WTC11 (cell line): ENCODE results near the gene HMX2. TPM values are rescaled to one million over a fixed set of nuclear protein-coding genes. Genes with fewer than 3 reads are reported as not detected.
A peak's percentile ranks its signal among the peaks of the same experiment; 100 is the strongest.

Experiments
- ATF1 ChIP-seq: sonication (generic); formaldehyde crosslinking; IDR thresholded peaks from 2 replicates; pipeline ENCODE4 v1.8.1; 2023; ENCODE audit warnings: mild to moderate bottlenecking, moderate library complexity, missing genetic modification reagents
- CREM ChIP-seq: sonication (generic); formaldehyde crosslinking; IDR thresholded peaks from 2 replicates; pipeline ENCODE4 v1.8.1; 2022; ENCODE audit warnings: mild to moderate bottlenecking, missing genetic modification reagents, moderate library complexity
- FOXK1 ChIP-seq: sonication (generic); formaldehyde crosslinking; IDR thresholded peaks from 2 replicates; pipeline ENCODE4 v1.8.0; 2022; ENCODE audit warnings: mild to moderate bottlenecking, moderate library complexity, missing genetic modification reagents
- FOXP1 ChIP-seq: sonication (generic); formaldehyde crosslinking; IDR thresholded peaks from 2 replicates; pipeline ENCODE4 v1.8.0; 2022; ENCODE audit warnings: missing genetic modification reagents, mild to moderate bottlenecking, moderate library complexity, borderline replicate concordance
- IRF2 ChIP-seq: sonication (generic); formaldehyde crosslinking; IDR thresholded peaks from 2 replicates; pipeline ENCODE4 v1.8.0; 2022; ENCODE audit warnings: low read depth, missing genetic modification reagents, borderline replicate concordance
- NFE2L1 ChIP-seq: sonication (generic); formaldehyde crosslinking; IDR thresholded peaks from 2 replicates; pipeline ENCODE4 v1.8.1; 2023; ENCODE audit warnings: missing genetic modification reagents
- OVOL2 ChIP-seq: fragments of 250-450 bp; sonication (Bioruptor Pico); IDR thresholded peaks from 2 replicates; pipeline ENCODE4 v1.9.0; 2021; ENCODE audit warnings: mild to moderate bottlenecking, borderline replicate concordance
- PRRX2 ChIP-seq: fragments of 250-450 bp; sonication (Bioruptor Pico); IDR thresholded peaks from 2 replicates; pipeline ENCODE4 v1.8.0; 2021; ENCODE audit warnings: mild to moderate bottlenecking
- RELA ChIP-seq: sonication (generic); formaldehyde crosslinking; IDR thresholded peaks from 2 replicates; pipeline ENCODE4 v1.8.1; 2022; ENCODE audit warnings: missing genetic modification reagents, mild to moderate bottlenecking, borderline replicate concordance
- RORB ChIP-seq: fragments of 250-450 bp; sonication (Bioruptor Pico); IDR thresholded peaks from 2 replicates; pipeline ENCODE4 v1.9.0; 2021; ENCODE audit warnings: mild to moderate bottlenecking
- SMAD4 ChIP-seq: sonication (generic); formaldehyde crosslinking; IDR thresholded peaks from 2 replicates; pipeline ENCODE4 v1.8.0; 2022; ENCODE audit warnings: mild to moderate bottlenecking, missing genetic modification reagents
- TCF7 ChIP-seq: sonication (generic); formaldehyde crosslinking; IDR thresholded peaks from 2 replicates; pipeline ENCODE4 v1.8.0; 2022; ENCODE audit warnings: mild to moderate bottlenecking, low read depth, missing genetic modification reagents, moderate library complexity
- ZNF138 ChIP-seq: sonication (generic); formaldehyde crosslinking; conservative IDR thresholded peaks from 2 replicates; pipeline ENCODE4 v1.8.1; 2022; ENCODE audit warnings: mild to moderate bottlenecking, moderate library complexity, missing genetic modification reagents
- ZNF317 ChIP-seq: sonication (generic); formaldehyde crosslinking; IDR thresholded peaks from 2 replicates; pipeline ENCODE4 v1.8.1; 2023; ENCODE audit warnings: low read depth, mild to moderate bottlenecking, moderate library complexity, missing genetic modification reagents, borderline replicate concordance
- ZNF423 ChIP-seq: fragments of 250-450 bp; sonication (Bioruptor Pico); IDR thresholded peaks from 2 replicates; pipeline ENCODE4 v2.1.2; 2022; ENCODE audit warnings: mild to moderate bottlenecking, moderate library complexity
- total RNA-seq: library from RNA; stranded (reverse); gene quantifications from 3 replicates; pipeline ENCODE4 v1.2.3, GENCODE V29; 2021
- TF ChIP-seq, protein P1 (sequence below): sonication (generic); formaldehyde crosslinking; IDR thresholded peaks from 2 replicates; pipeline ENCODE4 v1.8.1; 2023; ENCODE audit warnings: mild to moderate bottlenecking, missing genetic modification reagents, moderate library complexity
- TF ChIP-seq, protein P2 (sequence below): fragments of 250-450 bp; sonication (Bioruptor Pico); IDR thresholded peaks from 2 replicates; pipeline ENCODE4 v1.9.0; 2021; ENCODE audit warnings: mild to moderate bottlenecking
- TF ChIP-seq, protein P3 (sequence below): sonication (generic); formaldehyde crosslinking; IDR thresholded peaks from 2 replicates; pipeline ENCODE4 v1.8.0; 2022; ENCODE audit warnings: mild to moderate bottlenecking, missing genetic modification reagents
- TF ChIP-seq, protein P4 (sequence below): fragments of 250-450 bp; sonication (Bioruptor Pico); IDR thresholded peaks from 2 replicates; pipeline ENCODE4 v2.1.2; 2022; ENCODE audit warnings: mild to moderate bottlenecking, moderate library complexity
- TF ChIP-seq, protein P5 (sequence below): sonication (generic); formaldehyde crosslinking; IDR thresholded peaks from 2 replicates; pipeline ENCODE4 v1.8.1; 2022; ENCODE audit warnings: mild to moderate bottlenecking, moderate library complexity, missing genetic modification reagents
- TF ChIP-seq, protein P6 (sequence below): sonication (generic); formaldehyde crosslinking; IDR thresholded peaks from 2 replicates; pipeline ENCODE4 v1.8.0; 2022; ENCODE audit warnings: mild to moderate bottlenecking, missing genetic modification reagents
- TF ChIP-seq, protein P7 (sequence below): fragments of 250-450 bp; sonication (Bioruptor Pico); IDR thresholded peaks from 2 replicates; pipeline ENCODE4 v1.9.0; 2021; ENCODE audit warnings: mild to moderate bottlenecking
- TF ChIP-seq, protein P8 (sequence below): sonication (generic); formaldehyde crosslinking; conservative IDR thresholded peaks from 2 replicates; pipeline ENCODE4 v1.8.1; 2023; ENCODE audit warnings: mild to moderate bottlenecking, low read depth, missing genetic modification reagents, moderate library complexity
- TF ChIP-seq, protein P9 (sequence below): fragments of 200-600 bp; IDR thresholded peaks from 2 replicates; pipeline ENCODE4 v1.8.0; 2022; ENCODE audit warnings: antibody characterized with exemption

HMX2 gene
- total RNA-seq, 1 experiment from 2014 or later, result 0.59 TPM

DNA sequence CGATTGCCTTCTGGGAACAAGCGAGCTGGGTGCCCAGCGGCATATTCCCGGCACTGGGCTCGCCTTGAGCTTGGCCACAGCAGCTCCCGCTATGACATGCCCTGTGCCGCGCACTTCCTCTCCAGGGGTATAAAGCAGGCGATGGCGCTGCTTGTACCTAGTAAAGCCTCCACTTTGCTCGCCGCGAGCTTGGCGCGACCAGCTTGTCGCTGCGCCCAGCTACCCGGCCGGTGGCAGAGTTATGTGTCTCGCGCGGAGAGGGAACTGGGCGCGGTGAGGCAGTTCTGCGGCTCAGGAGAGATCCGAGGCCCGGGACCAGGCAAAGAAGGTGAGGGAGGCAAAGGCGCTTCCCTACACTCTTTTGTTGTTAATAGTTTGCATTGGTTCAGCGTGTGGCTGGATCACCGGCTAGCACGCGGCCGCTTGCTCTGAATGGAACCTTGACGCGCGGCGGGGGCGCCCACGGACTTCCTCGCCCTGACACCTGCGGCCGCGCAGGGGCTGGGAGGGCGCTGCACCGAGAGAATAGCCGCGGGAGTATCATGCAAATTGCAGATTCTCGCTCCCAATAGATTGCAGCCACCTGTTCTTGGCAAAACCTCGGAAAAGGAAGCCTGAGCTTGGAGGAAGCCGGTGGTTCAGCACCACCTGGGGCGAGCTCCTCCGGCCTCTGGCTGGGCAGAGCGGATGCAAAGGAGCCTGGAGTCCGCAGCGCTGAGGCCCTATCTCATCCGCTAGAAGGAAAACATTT, 3.2 kb downstream of the HMX2 start (continued):
- TF ChIP-seq, protein P1, sequence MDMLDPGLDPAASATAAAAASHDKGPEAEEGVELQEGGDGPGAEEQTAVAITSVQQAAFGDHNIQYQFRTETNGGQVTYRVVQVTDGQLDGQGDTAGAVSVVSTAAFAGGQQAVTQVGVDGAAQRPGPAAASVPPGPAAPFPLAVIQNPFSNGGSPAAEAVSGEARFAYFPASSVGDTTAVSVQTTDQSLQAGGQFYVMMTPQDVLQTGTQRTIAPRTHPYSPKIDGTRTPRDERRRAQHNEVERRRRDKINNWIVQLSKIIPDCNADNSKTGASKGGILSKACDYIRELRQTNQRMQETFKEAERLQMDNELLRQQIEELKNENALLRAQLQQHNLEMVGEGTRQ (CRISPR knock-in tag), result 0 out of 2 replicates have a peak, but pooled peaks have one; percentile 4
- TF ChIP-seq, protein P2, sequence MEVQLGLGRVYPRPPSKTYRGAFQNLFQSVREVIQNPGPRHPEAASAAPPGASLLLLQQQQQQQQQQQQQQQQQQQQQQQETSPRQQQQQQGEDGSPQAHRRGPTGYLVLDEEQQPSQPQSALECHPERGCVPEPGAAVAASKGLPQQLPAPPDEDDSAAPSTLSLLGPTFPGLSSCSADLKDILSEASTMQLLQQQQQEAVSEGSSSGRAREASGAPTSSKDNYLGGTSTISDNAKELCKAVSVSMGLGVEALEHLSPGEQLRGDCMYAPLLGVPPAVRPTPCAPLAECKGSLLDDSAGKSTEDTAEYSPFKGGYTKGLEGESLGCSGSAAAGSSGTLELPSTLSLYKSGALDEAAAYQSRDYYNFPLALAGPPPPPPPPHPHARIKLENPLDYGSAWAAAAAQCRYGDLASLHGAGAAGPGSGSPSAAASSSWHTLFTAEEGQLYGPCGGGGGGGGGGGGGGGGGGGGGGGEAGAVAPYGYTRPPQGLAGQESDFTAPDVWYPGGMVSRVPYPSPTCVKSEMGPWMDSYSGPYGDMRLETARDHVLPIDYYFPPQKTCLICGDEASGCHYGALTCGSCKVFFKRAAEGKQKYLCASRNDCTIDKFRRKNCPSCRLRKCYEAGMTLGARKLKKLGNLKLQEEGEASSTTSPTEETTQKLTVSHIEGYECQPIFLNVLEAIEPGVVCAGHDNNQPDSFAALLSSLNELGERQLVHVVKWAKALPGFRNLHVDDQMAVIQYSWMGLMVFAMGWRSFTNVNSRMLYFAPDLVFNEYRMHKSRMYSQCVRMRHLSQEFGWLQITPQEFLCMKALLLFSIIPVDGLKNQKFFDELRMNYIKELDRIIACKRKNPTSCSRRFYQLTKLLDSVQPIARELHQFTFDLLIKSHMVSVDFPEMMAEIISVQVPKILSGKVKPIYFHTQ (CRISPR knock-in tag), result no peak
- TF ChIP-seq OVOL2 (CRISPR knock-in tag) (no peak), IRF2 (CRISPR knock-in tag) (no peak), PRRX2 (no peak), SMAD4 (CRISPR knock-in tag) (no peak; the same call in 1 of the 2 replicates), ATF1 (CRISPR knock-in tag) (no peak), RORB (no peak), TCF7 (no peak), ZNF423 (CRISPR knock-in tag) (peak; percentile 90), ZNF317 (peak; percentile 59; the same call in 1 of the 2 replicates), NFE2L1 (CRISPR knock-in tag) (0 out of 2 replicates have a peak, but pooled peaks have one; percentile 47), CREM (CRISPR knock-in tag) (peak; percentile 82), RELA (CRISPR knock-in tag) (no peak), FOXK1 (CRISPR knock-in tag) (peak; percentile 72; the same call in 1 of the 2 replicates), ZNF138 (CRISPR knock-in tag) (no peak; the same call in 1 of the 2 replicates), FOXP1 (CRISPR knock-in tag) (peak; percentile 81)
- TF ChIP-seq, protein P3, sequence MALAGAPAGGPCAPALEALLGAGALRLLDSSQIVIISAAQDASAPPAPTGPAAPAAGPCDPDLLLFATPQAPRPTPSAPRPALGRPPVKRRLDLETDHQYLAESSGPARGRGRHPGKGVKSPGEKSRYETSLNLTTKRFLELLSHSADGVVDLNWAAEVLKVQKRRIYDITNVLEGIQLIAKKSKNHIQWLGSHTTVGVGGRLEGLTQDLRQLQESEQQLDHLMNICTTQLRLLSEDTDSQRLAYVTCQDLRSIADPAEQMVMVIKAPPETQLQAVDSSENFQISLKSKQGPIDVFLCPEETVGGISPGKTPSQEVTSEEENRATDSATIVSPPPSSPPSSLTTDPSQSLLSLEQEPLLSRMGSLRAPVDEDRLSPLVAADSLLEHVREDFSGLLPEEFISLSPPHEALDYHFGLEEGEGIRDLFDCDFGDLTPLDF (CRISPR knock-in tag), result no peak
- TF ChIP-seq, protein P4, sequence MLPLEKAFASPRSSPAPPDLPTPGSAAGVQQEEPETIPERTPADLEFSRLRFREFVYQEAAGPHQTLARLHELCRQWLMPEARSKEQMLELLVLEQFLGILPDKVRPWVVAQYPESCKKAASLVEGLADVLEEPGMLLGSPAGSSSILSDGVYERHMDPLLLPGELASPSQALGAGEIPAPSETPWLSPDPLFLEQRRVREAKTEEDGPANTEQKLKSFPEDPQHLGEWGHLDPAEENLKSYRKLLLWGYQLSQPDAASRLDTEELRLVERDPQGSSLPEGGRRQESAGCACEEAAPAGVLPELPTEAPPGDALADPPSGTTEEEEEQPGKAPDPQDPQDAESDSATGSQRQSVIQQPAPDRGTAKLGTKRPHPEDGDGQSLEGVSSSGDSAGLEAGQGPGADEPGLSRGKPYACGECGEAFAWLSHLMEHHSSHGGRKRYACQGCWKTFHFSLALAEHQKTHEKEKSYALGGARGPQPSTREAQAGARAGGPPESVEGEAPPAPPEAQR (CRISPR knock-in tag), result no peak
- TF ChIP-seq, protein P5, sequence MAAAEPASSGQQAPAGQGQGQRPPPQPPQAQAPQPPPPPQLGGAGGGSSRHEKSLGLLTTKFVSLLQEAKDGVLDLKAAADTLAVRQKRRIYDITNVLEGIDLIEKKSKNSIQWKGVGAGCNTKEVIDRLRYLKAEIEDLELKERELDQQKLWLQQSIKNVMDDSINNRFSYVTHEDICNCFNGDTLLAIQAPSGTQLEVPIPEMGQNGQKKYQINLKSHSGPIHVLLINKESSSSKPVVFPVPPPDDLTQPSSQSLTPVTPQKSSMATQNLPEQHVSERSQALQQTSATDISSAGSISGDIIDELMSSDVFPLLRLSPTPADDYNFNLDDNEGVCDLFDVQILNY (CRISPR knock-in tag), result peak; percentile 73; the same call in 1 of the 2 replicates
- TF ChIP-seq, protein P6, sequence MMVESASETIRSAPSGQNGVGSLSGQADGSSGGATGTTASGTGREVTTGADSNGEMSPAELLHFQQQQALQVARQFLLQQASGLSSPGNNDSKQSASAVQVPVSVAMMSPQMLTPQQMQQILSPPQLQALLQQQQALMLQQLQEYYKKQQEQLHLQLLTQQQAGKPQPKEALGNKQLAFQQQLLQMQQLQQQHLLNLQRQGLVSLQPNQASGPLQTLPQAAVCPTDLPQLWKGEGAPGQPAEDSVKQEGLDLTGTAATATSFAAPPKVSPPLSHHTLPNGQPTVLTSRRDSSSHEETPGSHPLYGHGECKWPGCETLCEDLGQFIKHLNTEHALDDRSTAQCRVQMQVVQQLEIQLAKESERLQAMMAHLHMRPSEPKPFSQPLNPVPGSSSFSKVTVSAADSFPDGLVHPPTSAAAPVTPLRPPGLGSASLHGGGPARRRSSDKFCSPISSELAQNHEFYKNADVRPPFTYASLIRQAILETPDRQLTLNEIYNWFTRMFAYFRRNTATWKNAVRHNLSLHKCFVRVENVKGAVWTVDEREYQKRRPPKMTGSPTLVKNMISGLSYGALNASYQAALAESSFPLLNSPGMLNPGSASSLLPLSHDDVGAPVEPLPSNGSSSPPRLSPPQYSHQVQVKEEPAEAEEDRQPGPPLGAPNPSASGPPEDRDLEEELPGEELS (CRISPR knock-in tag), result peak; percentile 35; the same call in 1 of the 2 replicates
- TF ChIP-seq, protein P7, sequence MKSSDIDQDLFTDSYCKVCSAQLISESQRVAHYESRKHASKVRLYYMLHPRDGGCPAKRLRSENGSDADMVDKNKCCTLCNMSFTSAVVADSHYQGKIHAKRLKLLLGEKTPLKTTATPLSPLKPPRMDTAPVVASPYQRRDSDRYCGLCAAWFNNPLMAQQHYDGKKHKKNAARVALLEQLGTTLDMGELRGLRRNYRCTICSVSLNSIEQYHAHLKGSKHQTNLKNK (CRISPR knock-in tag), result no peak
- TF ChIP-seq, protein P8, sequence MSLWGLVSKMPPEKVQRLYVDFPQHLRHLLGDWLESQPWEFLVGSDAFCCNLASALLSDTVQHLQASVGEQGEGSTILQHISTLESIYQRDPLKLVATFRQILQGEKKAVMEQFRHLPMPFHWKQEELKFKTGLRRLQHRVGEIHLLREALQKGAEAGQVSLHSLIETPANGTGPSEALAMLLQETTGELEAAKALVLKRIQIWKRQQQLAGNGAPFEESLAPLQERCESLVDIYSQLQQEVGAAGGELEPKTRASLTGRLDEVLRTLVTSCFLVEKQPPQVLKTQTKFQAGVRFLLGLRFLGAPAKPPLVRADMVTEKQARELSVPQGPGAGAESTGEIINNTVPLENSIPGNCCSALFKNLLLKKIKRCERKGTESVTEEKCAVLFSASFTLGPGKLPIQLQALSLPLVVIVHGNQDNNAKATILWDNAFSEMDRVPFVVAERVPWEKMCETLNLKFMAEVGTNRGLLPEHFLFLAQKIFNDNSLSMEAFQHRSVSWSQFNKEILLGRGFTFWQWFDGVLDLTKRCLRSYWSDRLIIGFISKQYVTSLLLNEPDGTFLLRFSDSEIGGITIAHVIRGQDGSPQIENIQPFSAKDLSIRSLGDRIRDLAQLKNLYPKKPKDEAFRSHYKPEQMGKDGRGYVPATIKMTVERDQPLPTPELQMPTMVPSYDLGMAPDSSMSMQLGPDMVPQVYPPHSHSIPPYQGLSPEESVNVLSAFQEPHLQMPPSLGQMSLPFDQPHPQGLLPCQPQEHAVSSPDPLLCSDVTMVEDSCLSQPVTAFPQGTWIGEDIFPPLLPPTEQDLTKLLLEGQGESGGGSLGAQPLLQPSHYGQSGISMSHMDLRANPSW, result 0 out of 2 replicates have a peak, but pooled peaks have one; percentile 48
- TF ChIP-seq, protein P9, sequence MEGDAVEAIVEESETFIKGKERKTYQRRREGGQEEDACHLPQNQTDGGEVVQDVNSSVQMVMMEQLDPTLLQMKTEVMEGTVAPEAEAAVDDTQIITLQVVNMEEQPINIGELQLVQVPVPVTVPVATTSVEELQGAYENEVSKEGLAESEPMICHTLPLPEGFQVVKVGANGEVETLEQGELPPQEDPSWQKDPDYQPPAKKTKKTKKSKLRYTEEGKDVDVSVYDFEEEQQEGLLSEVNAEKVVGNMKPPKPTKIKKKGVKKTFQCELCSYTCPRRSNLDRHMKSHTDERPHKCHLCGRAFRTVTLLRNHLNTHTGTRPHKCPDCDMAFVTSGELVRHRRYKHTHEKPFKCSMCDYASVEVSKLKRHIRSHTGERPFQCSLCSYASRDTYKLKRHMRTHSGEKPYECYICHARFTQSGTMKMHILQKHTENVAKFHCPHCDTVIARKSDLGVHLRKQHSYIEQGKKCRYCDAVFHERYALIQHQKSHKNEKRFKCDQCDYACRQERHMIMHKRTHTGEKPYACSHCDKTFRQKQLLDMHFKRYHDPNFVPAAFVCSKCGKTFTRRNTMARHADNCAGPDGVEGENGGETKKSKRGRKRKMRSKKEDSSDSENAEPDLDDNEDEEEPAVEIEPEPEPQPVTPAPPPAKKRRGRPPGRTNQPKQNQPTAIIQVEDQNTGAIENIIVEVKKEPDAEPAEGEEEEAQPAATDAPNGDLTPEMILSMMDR, result no peak
